Activated gamma-delta T cell (primary cell): ENCODE results near the gene CPSF4L.
"Not testable (repeated sequence)": the region's sequence is repeated elsewhere in the genome, so short reads cannot be mapped to it uniquely, and the experiment has no call there.

Experiments
- DNase-seq: peaks from one replicate; lab custom pipeline; 2025; lab: John Stamatoyannopoulos, UW

CPSF4L gene

GRCh38 chr17:73268582-73269328 lies 7.1 kb upstream of the CPSF4L start:
- no peak for DNase-seq

GRCh38 chr17:73267648-73268537 lies 6.2 kb upstream of the CPSF4L start:
- DNase-seq: no peak

- no peak for DNase-seq
Observed at GRCh38 chr17:73266796-73267195, 5.1 kb upstream of the CPSF4L start.

GRCh38 chr17:73265646-73266640 lies 4.3 kb upstream of the CPSF4L start:
- no peak for DNase-seq

- not testable (repeated sequence) for DNase-seq
Observed at GRCh38 chr17:73264448-73264847, 2.8 kb upstream of the CPSF4L start.

- no peak for DNase-seq
Observed at GRCh38 chr17:73262676-73263642, 1.3 kb upstream of the CPSF4L start.

- no peak for DNase-seq
Observed at GRCh38 chr17:73261952-73262675, 434 bp upstream of the CPSF4L start.

- no peak for DNase-seq
Observed at GRCh38 chr17:73257516-73257915, 4.2 kb downstream of the CPSF4L start.

- DNase-seq: no peak
Observed at GRCh38 chr17:73256220-73256619, 5.5 kb downstream of the CPSF4L start.

GRCh38 chr17:73255671-73256181 lies 6.0 kb downstream of the CPSF4L start:
- DNase-seq: no peak

- no peak for DNase-seq
Observed at GRCh38 chr17:73251871-73252270, 9.8 kb downstream of the CPSF4L start.

- no peak for DNase-seq
Observed at GRCh38 chr17:73250851-73251640, 10.6 kb downstream of the CPSF4L start.

GRCh38 chr17:73249700-73250099 lies 12.0 kb downstream of the CPSF4L start:
- DNase-seq: no peak

GRCh38 chr17:73248532-73248931 lies 13.1 kb downstream of the CPSF4L start:
- no peak for DNase-seq

GRCh38 chr17:73247726-73248125 lies 14.0 kb downstream of the CPSF4L start:
- no peak for DNase-seq

GRCh38 chr17:73240561-73240960 lies 21.1 kb downstream of the CPSF4L start:
- DNase-seq: no peak

- no peak for DNase-seq
Observed at GRCh38 chr17:73237714-73238113, 24.0 kb downstream of the CPSF4L start.

- DNase-seq: no peak
Observed at GRCh38 chr17:73234736-73235135, 26.9 kb downstream of the CPSF4L start.
